GM12878 (cell line): ENCODE results near the gene EEF1A1. TPM values are rescaled to one million over a fixed set of nuclear protein-coding genes. Genes with fewer than 3 reads are reported as not detected.

ENCODE experiments used
- BCLAF1 ChIP-seq: fragments of 450-650 bp; IDR thresholded peaks from 2 replicates; pipeline ENCODE4 v1.6.1; 2017; ENCODE audit warnings: antibody characterized with exemption, mild to moderate bottlenecking, moderate library complexity
- CBX3 ChIP-seq: fragments of 200-600 bp; sonication (generic); IDR thresholded peaks from 2 replicates; pipeline ENCODE4 v1.6.1; 2016; ENCODE audit warnings: low read depth, borderline replicate concordance
- CHD2 ChIP-seq: IDR thresholded peaks from 2 replicates; pipeline ENCODE4 v1.6.1; 2011; ENCODE audit warnings: low read depth, low read length, improper control_type of control experiment, borderline replicate concordance
- DPF2 ChIP-seq: fragments of 450-650 bp; IDR thresholded peaks from 2 replicates; pipeline ENCODE4 v1.6.1; 2017; ENCODE audit warnings: mild to moderate bottlenecking
- E2F4 ChIP-seq: IDR thresholded peaks from 2 replicates; pipeline ENCODE4 v1.6.1; 2012; ENCODE audit warnings: low read depth, low read length, improper control_type of control experiment
- EP300 ChIP-seq, 2 experiments: fragments of 150-350 bp in 1 of 2; IDR thresholded peaks; 2 replicates each; pipeline ENCODE4 v1.6.1; 2011 to 2012; ENCODE audit warnings: low read depth in 2 of 2, low read length in 2 of 2, borderline replicate concordance in 1 of 2, improper control_type of control experiment in 1 of 2, inconsistent platforms in 1 of 2; ENCODE audit not compliant: control insufficient read depth in 1 of 2
- IRF4 ChIP-seq: IDR thresholded peaks from 2 replicates; pipeline ENCODE4 v1.6.1; 2011; ENCODE audit warnings: low read depth, low read length
- JUND ChIP-seq: IDR thresholded peaks from 2 replicates; pipeline ENCODE4 v1.6.1; 2012; ENCODE audit warnings: low read depth, mild to moderate bottlenecking, low read length, improper control_type of control experiment, moderate library complexity
- MEF2B ChIP-seq: fragments of 450-650 bp; IDR thresholded peaks from 2 replicates; pipeline ENCODE4 v1.6.1; 2018; ENCODE audit warnings: mild to moderate bottlenecking, moderate library complexity; ENCODE audit not compliant: partially characterized antibody, poor library complexity, severe bottlenecking
- NR2C1 ChIP-seq: fragments of 450-650 bp; IDR thresholded peaks from 2 replicates; pipeline ENCODE4 v1.6.1; 2017; ENCODE audit warnings: antibody characterized with exemption, mild to moderate bottlenecking, moderate library complexity
- PKNOX1 ChIP-seq: fragments of 450-650 bp; IDR thresholded peaks from 2 replicates; pipeline ENCODE4 v1.6.1; 2016; ENCODE audit warnings: mild to moderate bottlenecking
- PRDM15 ChIP-seq: fragments of 450-650 bp; formaldehyde crosslinking; IDR thresholded peaks from 2 replicates; pipeline ENCODE4 v1.4.0; 2020; ENCODE audit warnings: mild to moderate bottlenecking, moderate library complexity
- RELA ChIP-seq: fragments of 450-650 bp; IDR thresholded peaks from 2 replicates; pipeline ENCODE4 v1.8.0; 2014; ENCODE audit warnings: borderline replicate concordance; ENCODE audit not compliant: partially characterized antibody
- SKIL ChIP-seq: fragments of 450-650 bp; IDR thresholded peaks from 2 replicates; pipeline ENCODE4 v1.6.1; 2017; ENCODE audit warnings: mild to moderate bottlenecking, low read depth, inconsistent platforms; ENCODE audit not compliant: poor library complexity, severe bottlenecking
- SUZ12 ChIP-seq: fragments of 200-600 bp; sonication (generic); IDR thresholded peaks from one replicate; pipeline ENCODE4 v1.6.1; 2018; ENCODE audit warnings: antibody characterized with exemption, mild to moderate bottlenecking; ENCODE audit not compliant: unreplicated experiment
- ZNF384 ChIP-seq: IDR thresholded peaks from 2 replicates; pipeline ENCODE4 v1.6.1; 2012; ENCODE audit warnings: low read depth, mild to moderate bottlenecking, low read length, improper control_type of control experiment, borderline replicate concordance
- polyA plus RNA-seq, 11 experiments: library from polyadenylated mRNA; depleted of rRNA in 4 of 11; unstranded in 6 of 11; stranded (reverse) in 5 of 11; fragments of >200 nt; fragmentation: Nextera tagmentation in 4 of 11; fragmentation: Illumina TruSeq in 1 of 11; extraction: Ambion mirVana in 4 of 11; extraction: Trizol in 1 of 11; gene quantifications; 1 replicate in 1 of 11; 2 replicates in 10 of 11; pipeline versions ENCODE4 v1.2.1 to v1.2.3, GENCODE V29; 2011 to 2016; ENCODE audit warnings: inconsistent platforms in 2 of 11, missing spikeins in 2 of 11, low read depth in 1 of 11
- total RNA-seq, 4 experiments: library from RNA; depleted of rRNA in 3 of 4; stranded (reverse); fragments of >200 nt in 3 of 4; fragmentation: Illumina TruSeq in 1 of 4; extraction: Trizol in 1 of 4; gene quantifications; 2 replicates each; pipeline versions ENCODE4 v1.2.1 to v1.2.3, GENCODE V29; 2013 to 2021

Gene EEF1A1
- total and polyA plus RNA-seq, 10 of the 15 experiments (the other 5 are each of a cell fraction or from before 2014, with no cell fraction given): 4,214 to 18,090 (median 14,132) TPM

- TF ChIP-seq E2F4: no peak
- TF ChIP-seq CHD2: no peak
- no peak for TF ChIP-seq BCLAF1
- no peak for TF ChIP-seq PRDM15 (CRISPR knock-in tag)
- TF ChIP-seq NR2C1: no peak
- no peak for TF ChIP-seq MEF2B
- TF ChIP-seq ZNF384: no peak
- TF ChIP-seq EP300 (IDR thresholded peaks at IDR 0.05; ENCODE audit: borderline replicate concordance in 1 of 2, control insufficient read depth in 1 of 2, low read depth in 2 of 2, low read length in 2 of 2): peak; percentile 43 to 89; a peak in 3 of 4 replicates
- TF ChIP-seq JUND: no peak
- TF ChIP-seq CBX3: no peak
- TF ChIP-seq RELA: no peak
- no peak for TF ChIP-seq SUZ12
- TF ChIP-seq IRF4: peak; percentile 87
- TF ChIP-seq DPF2: peak; percentile 94
- no peak for TF ChIP-seq SKIL
- no peak for TF ChIP-seq PKNOX1
Observed at GRCh38 chr6:73471686-73472290, 49.0 kb downstream of the EEF1A1 start (continued).
